ENCODE data around the gene MPHOSPH8. TPM values are rescaled to one million over a fixed set of nuclear protein-coding genes. Genes with fewer than 3 reads are reported as not detected.

The MPHOSPH8 gene
- total RNA-seq, 1 experiment from 2014 or later: 20.6 TPM

- ChIA-PET CTCF (no interaction called here), POLR2A (no interaction called here)
- Histone ChIP-seq H3K9me3 (ENCODE audit: control insufficient read depth, insufficient read depth, low read depth, low read length) (no peaks in the 10 kb centered on the region), H3K36me3 (ENCODE audit: control insufficient read depth, insufficient read depth, low read length) (peaks cover 3% of the 10 kb centered on the region; the same call in 1 of the 2 replicates), H3K4me1 (ENCODE audit: control insufficient read depth, insufficient read depth, low read length) (no peaks in the 10 kb centered on the region), H3K27ac (ENCODE audit: low read length) (no peak overlapping the region), H3K4me3 (ENCODE audit: low read depth in 2 of 2, low read length in 2 of 2) (no peak overlapping the region), H3K27me3 (ENCODE audit: control insufficient read depth, insufficient read depth, low read length) (no peaks in the 10 kb centered on the region)
- BruUV-seq (replicated peaks): TSS peak; percentile 45
- intact Hi-C loops (cut with micrococcal nuclease; ENCODE audit: unreplicated experiment): no loop called here
- in situ Hi-C loops (cut with HindIII; ENCODE audit: low pct_unique_long_range_greater_than_20kb, low sequenced_read_pairs): no loop called here
- no peak for DNase-seq (ENCODE audit: low read depth, low spot score)
- no peak for ATAC-seq
- TF ChIP-seq REST (IDR thresholded peaks at IDR 0.05; ENCODE audit: insufficient read depth in 1 of 2, low read depth in 2 of 2, low read length in 1 of 2) (no peak), CTCF (IDR thresholded peaks at IDR 0.05) (no peak), SIN3A (IDR thresholded peaks at IDR 0.05; ENCODE audit: borderline replicate concordance, insufficient read depth, low read depth, low read length) (no peak), POLR2AphosphoS5 (IDR thresholded peaks at IDR 0.05; ENCODE audit: low read depth, low read length) (no peak), TCF7L2 (IDR thresholded peaks at IDR 0.05; ENCODE audit: low read depth, low read length) (no peak)
Measured at GRCh38 chr13:19661126-19661525, 27.7 kb downstream of the MPHOSPH8 start.

- H3K36me3 ChIP-seq (ENCODE audit: control insufficient read depth, insufficient read depth, low read length): peaks cover 3% of the 10 kb centered on the region; the same call in 1 of the 2 replicates
- POLR2A ChIA-PET: no interaction called here
- ATAC-seq (no peak), DNase-seq (ENCODE audit: low read depth, low spot score) (no peak)
- in situ Hi-C loops (cut with HindIII; ENCODE audit: low pct_unique_long_range_greater_than_20kb, low sequenced_read_pairs) (no loop called here), intact Hi-C loops (cut with micrococcal nuclease; ENCODE audit: unreplicated experiment) (no loop called here)
- no peak overlapping the region for H3K27ac ChIP-seq (ENCODE audit: low read length)
- TF ChIP-seq SIN3A (IDR thresholded peaks at IDR 0.05; ENCODE audit: borderline replicate concordance, insufficient read depth, low read depth, low read length) (no peak), TCF7L2 (IDR thresholded peaks at IDR 0.05; ENCODE audit: low read depth, low read length) (no peak), REST (IDR thresholded peaks at IDR 0.05; ENCODE audit: insufficient read depth in 1 of 2, low read depth in 2 of 2, low read length in 1 of 2) (no peak), POLR2AphosphoS5 (IDR thresholded peaks at IDR 0.05; ENCODE audit: low read depth, low read length) (no peak), CTCF (IDR thresholded peaks at IDR 0.05) (no peak)
- CTCF ChIA-PET: no interaction called here
- BruUV-seq (replicated peaks): no TSS peak
- no peaks in the 10 kb centered on the region for H3K4me1 ChIP-seq (ENCODE audit: control insufficient read depth, insufficient read depth, low read length)
- H3K9me3 ChIP-seq (ENCODE audit: control insufficient read depth, insufficient read depth, low read depth, low read length): no peaks in the 10 kb centered on the region
- no peaks in the 10 kb centered on the region for H3K27me3 ChIP-seq (ENCODE audit: control insufficient read depth, insufficient read depth, low read length)
- no peak overlapping the region for H3K4me3 ChIP-seq (ENCODE audit: low read depth in 2 of 2, low read length in 2 of 2)
Measured at GRCh38 chr13:19661561-19661960, 28.1 kb downstream of the MPHOSPH8 start.

Data from Panc1 (cell line).